NCI-H69 (cell line): ENCODE measurements around the gene TCF20.

ENCODE experiments used
- DNase-seq: peaks from one replicate; lab custom pipeline; 2025; lab: John Stamatoyannopoulos, UW

Gene TCF20

GRCh38 chr22:42282252-42282942, 11.9 kb upstream of the TCF20 start:
- no peak for DNase-seq

DNA sequence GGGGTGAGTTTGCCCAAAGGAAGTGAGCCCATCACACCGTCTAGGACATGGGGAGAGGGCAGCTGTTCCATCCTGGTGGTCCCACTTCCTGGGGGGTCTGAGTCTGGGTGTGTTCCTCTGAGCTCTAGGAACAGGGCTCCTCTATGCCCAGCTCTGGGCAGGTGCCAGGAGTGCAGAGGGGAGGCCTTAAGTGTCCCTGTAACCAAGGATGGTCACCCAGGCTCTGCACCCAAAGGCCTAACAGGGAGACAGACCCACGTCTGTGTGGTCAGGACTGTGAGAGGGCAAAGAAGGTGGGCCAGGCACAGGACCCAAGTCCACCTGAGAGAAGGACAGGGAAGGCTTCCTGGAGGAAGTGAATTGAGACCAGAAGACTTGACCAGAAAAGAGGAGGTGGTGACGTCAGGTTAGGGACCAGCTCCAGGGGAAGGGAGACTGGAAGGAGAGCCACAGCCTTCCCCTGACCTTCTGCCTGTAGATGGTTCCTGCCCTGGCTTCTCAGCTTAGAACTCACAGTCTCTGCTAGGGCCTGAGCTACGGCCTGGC, 11.3 kb upstream of the TCF20 start:
- DNase-seq = no peak

DNA sequence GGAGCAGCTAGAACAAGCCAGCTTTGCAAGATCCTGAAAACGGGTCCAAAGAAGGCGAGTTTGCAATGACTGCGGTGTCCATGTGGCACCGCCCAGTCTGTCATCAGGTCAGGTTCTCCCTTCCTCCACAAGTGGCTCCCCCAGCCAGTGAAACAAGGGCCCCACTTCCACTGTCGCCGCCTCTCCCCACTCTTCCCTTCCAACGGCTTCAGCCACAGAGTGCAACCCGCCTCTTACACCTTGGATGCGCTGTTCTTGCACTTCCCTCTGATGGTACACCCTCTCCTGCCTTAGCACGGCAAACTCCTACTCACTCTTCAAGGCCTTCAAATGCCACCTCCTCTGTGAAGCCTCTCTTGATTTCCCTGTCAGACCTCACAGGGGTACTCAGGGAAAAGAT, 10.8 kb upstream of the TCF20 start:
- DNase-seq = no peak

- peak; percentile 39 for DNase-seq
Measured at GRCh38 chr22:42280836-42281235, 10.4 kb upstream of the TCF20 start.

DNA sequence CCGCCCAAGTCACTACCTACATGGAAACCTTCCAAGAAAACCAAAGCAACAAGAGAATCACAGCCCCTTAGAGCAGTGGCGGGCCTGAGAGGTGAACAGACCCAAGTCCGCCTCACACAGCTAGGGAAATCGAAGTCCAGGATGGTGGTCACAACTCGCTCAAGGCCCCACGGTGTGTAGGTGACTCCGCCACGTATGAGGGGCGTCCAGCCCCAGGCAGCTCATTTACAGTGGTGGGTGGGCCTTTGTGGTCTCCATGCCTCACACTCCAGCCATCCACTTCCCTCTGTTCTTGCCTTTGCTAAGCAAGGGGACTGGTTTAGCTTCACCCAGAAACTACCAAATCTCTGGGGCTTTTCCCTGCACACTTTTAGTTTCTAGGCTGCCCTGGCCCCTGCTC, 9.7 kb upstream of the TCF20 start:
- no peak for DNase-seq

DNA sequence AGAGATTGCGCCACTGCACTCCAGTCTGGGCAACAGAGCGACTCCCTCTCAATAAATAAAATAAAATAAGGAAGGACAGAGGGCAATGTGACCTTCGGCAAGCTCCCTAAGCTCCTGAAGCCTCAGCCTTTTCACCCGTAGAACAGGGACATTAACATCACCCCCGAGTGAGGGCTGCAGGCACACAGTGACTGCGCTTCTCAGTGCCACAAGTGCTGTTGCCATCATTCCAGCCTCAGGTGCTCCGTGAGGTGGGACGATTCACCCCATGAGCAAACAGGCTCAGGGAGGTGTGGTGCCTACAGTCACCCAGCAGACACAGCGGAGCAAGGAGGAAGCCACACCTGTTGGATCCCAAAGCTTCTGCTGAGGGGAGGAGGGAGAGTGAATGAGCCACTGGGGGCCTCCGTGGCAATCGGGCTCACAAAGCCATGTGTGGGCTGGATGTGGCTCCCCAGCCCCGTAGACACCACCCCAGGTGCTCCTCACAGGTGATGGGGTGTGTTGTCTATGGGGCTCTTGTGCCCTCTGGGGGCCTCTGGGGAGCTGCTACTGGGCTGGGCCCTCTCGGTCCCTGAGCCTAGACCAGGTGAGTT, 9.1 kb upstream of the TCF20 start:
- DNase-seq = no peak

DNA sequence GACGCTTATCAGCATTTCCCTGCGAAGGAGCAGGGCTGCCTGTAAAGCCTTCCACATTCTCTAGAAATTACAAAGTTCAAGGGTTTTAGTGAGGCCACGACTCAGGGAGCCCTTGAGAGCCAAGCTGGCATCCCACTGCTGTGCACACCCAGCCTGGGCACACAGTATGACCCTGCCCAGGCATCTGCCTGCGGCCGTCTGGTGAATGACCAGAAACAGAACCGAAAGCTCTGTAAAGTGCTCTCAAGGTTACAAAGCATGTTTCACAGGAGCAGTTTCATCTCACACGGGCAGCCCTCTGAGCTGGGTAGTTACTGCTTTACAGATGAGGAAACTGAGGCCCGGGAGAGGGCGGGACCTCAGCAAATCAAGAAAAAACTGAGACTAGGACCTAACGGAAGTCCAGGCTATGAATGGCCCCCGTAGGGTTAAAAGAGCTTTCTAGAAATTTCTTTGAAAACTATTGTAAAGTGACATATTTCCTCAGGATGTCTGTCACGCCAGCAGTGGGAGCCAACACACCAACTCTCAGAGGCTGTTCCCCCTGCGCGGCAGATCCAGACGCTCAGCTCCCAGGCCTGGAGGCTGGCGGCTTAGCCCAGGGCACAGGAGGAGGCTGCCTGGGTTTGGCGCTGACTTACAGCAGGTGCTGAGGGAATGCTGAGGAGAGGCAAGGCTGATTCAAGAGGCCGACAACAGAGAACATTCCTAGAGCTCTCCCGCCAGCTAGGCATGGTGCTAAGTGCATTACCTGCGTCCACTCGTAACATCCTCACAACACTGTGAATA, 7.7 kb upstream of the TCF20 start:
- DNase-seq = peak; percentile 69

- no peak for DNase-seq
Measured at GRCh38 chr22:42277232-42277753, 6.8 kb upstream of the TCF20 start.

- DNase-seq = peak; percentile 19
Measured at GRCh38 chr22:42275970-42276369, 5.5 kb upstream of the TCF20 start.

DNA sequence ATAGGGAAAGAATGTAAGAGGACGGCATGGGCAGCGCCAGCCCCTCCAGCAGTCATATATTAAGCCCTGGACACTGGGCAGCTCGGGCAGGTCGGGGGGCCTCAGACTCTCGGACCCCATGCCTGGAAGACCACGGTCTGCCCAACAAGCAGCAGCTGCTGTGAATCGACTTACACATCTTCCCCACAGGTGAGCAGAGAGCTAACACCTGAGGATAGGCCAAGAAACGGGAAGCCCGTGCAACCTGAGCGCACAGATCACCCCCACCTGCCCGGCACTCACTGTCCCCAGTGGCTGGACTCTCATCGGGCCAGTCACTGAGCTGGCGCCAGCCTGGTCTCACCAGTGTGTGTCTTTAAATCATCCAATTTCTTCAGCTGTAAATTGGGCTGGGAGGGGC, 4.7 kb upstream of the TCF20 start:
- no peak for DNase-seq

DNA sequence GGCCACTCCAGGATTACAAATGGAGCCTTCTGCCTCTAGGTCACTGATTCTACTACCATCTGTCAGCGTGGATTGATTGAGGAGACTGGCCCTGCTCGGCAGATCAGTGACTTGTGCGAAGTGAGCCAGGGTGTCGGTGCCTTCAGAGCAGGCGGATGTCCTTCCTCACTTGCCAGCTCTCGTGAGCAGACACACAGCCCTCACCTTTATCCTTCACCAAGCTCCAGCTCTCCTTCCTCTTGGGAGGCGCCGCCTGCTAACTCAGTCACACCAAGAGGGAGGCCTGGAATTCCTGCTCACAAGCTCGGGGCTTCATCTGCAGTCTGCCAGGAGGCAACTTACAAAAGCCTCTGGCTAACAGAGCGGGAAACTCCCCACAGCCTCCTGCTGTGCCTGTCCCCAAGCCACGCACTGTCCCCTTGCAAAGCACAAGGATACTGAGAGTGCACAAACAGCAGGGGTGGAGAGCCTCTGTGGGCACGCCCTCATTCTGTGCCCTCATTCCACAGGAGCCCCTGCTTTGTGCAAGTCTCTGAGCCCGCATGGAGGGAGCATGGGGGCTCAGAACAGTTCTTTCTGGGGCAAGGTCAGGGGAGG, 3.5 kb upstream of the TCF20 start:
- peak; percentile 57 for DNase-seq

DNA sequence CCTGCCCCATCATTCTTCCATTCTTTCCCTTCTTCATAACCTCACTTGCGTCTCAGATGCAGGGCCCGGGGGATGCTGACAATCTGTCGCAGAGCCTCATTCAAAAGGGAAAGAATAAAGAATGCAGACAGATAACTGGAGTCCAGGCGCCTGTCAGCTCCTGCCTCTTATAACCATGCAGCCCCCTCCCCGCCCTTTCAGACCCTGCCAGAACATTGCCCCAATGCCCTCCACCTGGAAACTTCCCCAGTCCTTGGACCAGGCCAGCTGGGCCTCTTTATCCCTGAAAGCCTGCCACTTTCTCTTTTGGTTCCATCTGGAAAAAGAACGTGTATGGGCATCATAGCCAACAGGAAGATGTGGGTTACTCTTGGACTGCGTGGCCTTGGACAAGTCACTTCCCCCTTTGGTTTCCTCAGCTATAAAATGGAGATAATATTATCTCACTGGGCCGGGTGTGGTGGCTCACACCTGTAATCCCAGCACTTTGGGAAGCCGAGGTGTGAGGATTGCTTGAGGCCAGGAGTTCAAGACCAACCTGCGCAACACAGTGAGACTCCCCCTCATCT, 2.1 kb upstream of the TCF20 start:
- no peak for DNase-seq

DNA sequence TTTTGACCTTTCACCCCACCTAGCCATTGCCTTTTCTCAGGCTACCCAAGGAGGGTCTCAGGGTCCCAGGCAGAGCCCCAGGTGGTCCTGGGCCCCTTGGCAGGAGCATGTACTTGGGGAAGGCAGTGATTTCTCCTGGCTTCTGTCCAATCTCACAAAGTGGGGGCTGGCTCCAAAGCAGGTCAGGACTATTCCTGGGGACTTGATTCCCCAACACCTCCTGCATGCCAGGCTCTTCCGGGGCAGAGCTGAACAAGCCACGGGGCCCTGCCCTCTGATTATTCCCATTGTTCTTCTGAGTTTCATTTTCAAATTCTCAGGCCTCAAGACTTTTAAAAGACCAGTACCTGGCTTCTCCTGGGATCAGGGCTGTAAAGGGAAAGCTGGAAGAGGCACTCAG, 1.5 kb upstream of the TCF20 start:
- no peak for DNase-seq

DNA sequence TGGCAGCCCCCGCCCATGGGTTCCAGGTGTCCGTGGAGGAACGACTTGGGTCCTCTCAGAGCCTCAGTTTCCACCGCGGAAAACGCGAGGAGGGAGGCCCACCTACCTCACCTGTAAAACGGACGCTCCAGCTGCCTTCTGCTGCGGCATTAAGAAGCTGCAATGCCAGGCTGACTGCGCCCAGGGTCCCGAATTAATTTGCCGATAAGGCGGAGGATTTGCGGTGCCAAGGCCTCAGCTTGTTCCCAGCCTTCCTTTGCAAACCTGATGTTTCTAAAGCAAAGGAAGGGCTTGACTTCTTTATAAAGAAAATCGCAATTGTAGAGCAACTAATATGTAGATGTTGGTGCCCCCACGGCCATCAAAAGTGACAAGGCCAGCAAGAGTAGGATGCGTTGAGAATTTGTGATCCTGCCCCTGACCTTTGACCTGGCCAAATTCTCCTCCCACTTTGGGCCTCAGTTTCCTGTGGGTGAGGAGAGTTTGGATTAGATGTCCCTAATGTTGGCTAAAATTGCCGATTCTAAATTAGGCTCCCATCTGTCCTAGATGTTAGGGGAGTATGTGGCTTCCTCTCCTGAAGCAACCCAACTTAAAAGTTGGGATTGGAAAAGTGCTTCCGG, 849 bp upstream of the TCF20 start:
- no peak for DNase-seq

GRCh38 chr22:42270176-42270509, 310 bp downstream of the TCF20 start:
- peak; percentile 89 for DNase-seq

DNA sequence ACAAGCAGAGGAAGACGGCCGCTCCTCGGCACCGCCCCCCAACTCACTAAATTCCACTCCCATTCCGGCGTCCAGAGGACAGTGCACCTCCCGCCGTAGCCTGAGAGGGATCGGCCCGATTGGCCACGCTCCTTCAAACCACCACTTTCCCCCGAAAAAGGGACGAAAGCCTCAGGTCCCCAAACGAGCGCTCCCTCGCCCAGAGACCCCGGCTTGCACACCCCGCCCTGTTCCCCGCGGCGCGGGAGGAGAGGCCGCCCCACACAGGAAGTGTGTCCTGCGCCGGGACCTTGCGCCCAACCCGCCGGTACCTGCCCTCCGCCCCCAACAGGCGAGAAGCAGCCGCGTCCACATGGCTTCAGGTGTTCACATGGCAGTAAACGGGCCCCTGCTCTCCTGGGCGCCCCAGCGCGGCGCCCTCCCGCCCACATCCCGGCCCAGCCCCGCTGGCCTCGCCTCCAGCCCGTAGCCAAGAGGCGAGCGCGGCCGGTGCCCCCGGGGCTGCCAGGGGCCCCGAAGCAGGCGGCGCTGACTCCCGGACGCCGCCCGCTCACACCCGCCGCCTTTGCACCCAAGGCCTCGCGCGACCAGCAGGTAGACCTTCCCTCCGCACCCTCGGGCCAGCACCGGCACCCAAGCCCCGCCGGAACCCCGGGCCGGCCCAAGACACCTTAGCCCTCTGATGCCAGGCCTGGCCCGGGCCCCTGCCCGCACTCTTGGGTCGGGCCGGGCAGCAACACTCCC, 849 bp downstream of the TCF20 start:
- peak; percentile 88 for DNase-seq

GRCh38 chr22:42268852-42269410, 1.5 kb downstream of the TCF20 start:
- no peak for DNase-seq

DNA sequence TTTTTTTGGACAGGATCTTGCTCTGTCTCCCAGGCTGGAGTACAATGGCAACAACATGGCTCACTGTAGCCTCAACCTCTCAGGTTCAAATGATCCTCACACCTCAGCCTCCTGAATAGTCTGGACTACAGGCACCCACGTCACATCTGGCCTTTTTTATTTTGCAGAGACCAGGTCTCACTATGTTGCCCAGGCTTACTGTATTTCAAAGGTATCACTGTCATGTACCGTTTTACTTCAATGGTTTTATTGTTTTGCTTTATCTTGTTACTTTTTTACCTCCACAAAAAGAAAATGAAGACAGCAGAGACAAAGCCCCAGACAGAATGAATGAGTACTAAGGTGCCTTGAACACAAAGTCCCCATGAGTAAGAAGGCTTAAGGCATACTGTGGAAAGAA, 5.1 kb downstream of the TCF20 start:
- DNase-seq = no peak

GRCh38 chr22:42263944-42264343, 6.5 kb downstream of the TCF20 start:
- no peak for DNase-seq

GRCh38 chr22:42262964-42263363, 7.5 kb downstream of the TCF20 start:
- no peak for DNase-seq

DNA sequence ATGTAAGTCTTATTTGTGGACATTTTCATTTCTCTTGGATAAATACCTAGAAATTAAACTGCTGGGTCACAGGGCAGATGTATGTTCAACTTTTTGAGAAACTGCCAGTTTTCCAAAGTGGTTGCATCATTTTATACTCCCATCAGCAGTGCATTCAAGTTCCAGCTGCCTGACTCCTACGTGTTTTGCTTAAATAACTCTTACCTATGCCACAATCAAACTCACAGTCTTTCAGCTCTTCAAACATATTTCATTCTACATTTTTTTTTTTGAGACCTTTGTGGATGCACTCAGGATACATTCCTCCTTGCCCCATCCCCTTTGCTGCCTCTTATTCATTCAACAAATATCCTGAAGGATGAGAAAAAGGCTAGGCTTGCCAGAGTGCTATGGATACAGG, 9.2 kb downstream of the TCF20 start:
- no peak for DNase-seq
